NCI-H69 (cell line): Measurements from ENCODE around the gene ALKBH8.
"Not testable (repeated sequence)": the region's sequence is repeated elsewhere in the genome, so short reads cannot be mapped to it uniquely, and the experiment has no call there.

Experiments used
- DNase-seq: peaks from one replicate; lab custom pipeline; 2025; lab: John Stamatoyannopoulos, UW

The ALKBH8 gene

GRCh38 chr11:107505647-107506225, 59.8 kb downstream of the ALKBH8 start:
- DNase-seq: no peak

- no peak for DNase-seq
Observed at GRCh38 chr11:107504981-107505380, 60.6 kb downstream of the ALKBH8 start.

GRCh38 chr11:107501713-107502112, 63.8 kb downstream of the ALKBH8 start:
- DNase-seq: no peak

- not testable (repeated sequence) for DNase-seq
Observed at GRCh38 chr11:107497371-107497770, 68.2 kb downstream of the ALKBH8 start.

- DNase-seq: no peak
Observed at GRCh38 chr11:107496011-107496410, 69.5 kb downstream of the ALKBH8 start.

- peak; percentile 13 for DNase-seq
Observed at GRCh38 chr11:107494055-107494454, 71.5 kb downstream of the ALKBH8 start.

GRCh38 chr11:107493117-107493516, 72.4 kb downstream of the ALKBH8 start:
- no peak for DNase-seq

GRCh38 chr11:107490836-107491235, 74.7 kb downstream of the ALKBH8 start:
- no peak for DNase-seq

GRCh38 chr11:107482234-107482633, 83.3 kb downstream of the ALKBH8 start:
- no peak for DNase-seq

- DNase-seq: no peak
Observed at GRCh38 chr11:107478922-107479321, 86.6 kb downstream of the ALKBH8 start.

GRCh38 chr11:107477820-107478219, 87.7 kb downstream of the ALKBH8 start:
- peak; percentile 12 for DNase-seq

- DNase-seq: no peak
Observed at GRCh38 chr11:107473792-107474191, 91.7 kb downstream of the ALKBH8 start.

GRCh38 chr11:107472966-107473365, 92.6 kb downstream of the ALKBH8 start:
- no peak for DNase-seq

- peak; percentile 85 for DNase-seq
Observed at GRCh38 chr11:107468596-107468995, 96.9 kb downstream of the ALKBH8 start.

GRCh38 chr11:107467696-107468095, 97.8 kb downstream of the ALKBH8 start:
- no peak for DNase-seq

- not testable (repeated sequence) for DNase-seq
Observed at GRCh38 chr11:107466275-107466866, 99.2 kb downstream of the ALKBH8 start.

- peak; percentile 99 for DNase-seq
Observed at GRCh38 chr11:107457558-107458271, 107.8 kb downstream of the ALKBH8 start, which contains the start of gene CWF19L2. CWF19L2 (minus strand) TSS chr11:107457825; CDS start chr11:107457816, 9 bp downstream.

GRCh38 chr11:107457205-107457557, 108.4 kb downstream of the ALKBH8 start:
- peak; percentile 37 for DNase-seq

- DNase-seq: no peak
Observed at GRCh38 chr11:107453594-107454286, 111.8 kb downstream of the ALKBH8 start.
